GM18868 (cell line): ENCODE measurements around the gene DUSP22.

Experiments used
- ATAC-seq: cut with Tn5 transposase; IDR thresholded peaks from one replicate; pipeline ENCODE4 v1.9.1; 2021; ENCODE audit warnings: mild to moderate bottlenecking, moderate library complexity; ENCODE audit not compliant: unreplicated experiment

DUSP22 gene

GRCh38 chr6:349491-349921 is 57.2 kb downstream of the DUSP22 start:
- ATAC-seq, result no peak

GRCh38 chr6:350371-350770 is 58.1 kb downstream of the DUSP22 start:
- no peak for ATAC-seq

- no peak for ATAC-seq
Observed at GRCh38 chr6:351011-351866, 59.0 kb downstream of the DUSP22 start.

- ATAC-seq, result no peak
Observed at GRCh38 chr6:351867-352289, 59.6 kb downstream of the DUSP22 start.

GRCh38 chr6:352474-352873 is 60.2 kb downstream of the DUSP22 start:
- ATAC-seq, result no peak

- no peak for ATAC-seq
Observed at GRCh38 chr6:352896-353470, 60.7 kb downstream of the DUSP22 start.

- ATAC-seq, result no peak
Observed at GRCh38 chr6:353642-354614, 61.6 kb downstream of the DUSP22 start.

GRCh38 chr6:354631-355280 is 62.5 kb downstream of the DUSP22 start:
- ATAC-seq, result no peak

- peak; percentile 28 for ATAC-seq
Observed at GRCh38 chr6:355373-356208, 63.3 kb downstream of the DUSP22 start.

GRCh38 chr6:356828-357251 is 64.6 kb downstream of the DUSP22 start:
- peak; percentile 74 for ATAC-seq

- ATAC-seq, result no peak
Observed at GRCh38 chr6:357261-357790, 65.0 kb downstream of the DUSP22 start.

GRCh38 chr6:357791-358341 is 65.6 kb downstream of the DUSP22 start:
- no peak for ATAC-seq

GRCh38 chr6:358432-358831 is 66.1 kb downstream of the DUSP22 start:
- ATAC-seq, result no peak

GRCh38 chr6:358847-359246 is 66.6 kb downstream of the DUSP22 start:
- no peak for ATAC-seq

- no peak for ATAC-seq
Observed at GRCh38 chr6:359261-360035, 67.2 kb downstream of the DUSP22 start.

GRCh38 chr6:360349-360748 is 68.1 kb downstream of the DUSP22 start:
- no peak for ATAC-seq

GRCh38 chr6:360764-361373 is 68.6 kb downstream of the DUSP22 start:
- ATAC-seq, result no peak
